Parathyroid adenoma (tissue), 2 donors: Measurements from ENCODE around the gene ZNF688.

Experiments used
- H2AFZ ChIP-seq: fragments of 300-600 bp; sonication (generic); one replicate; pipeline ENCODE4 v1.7.0; 2017; ENCODE audit warnings: antibody characterized with exemption, mild to moderate bottlenecking
- H3K27ac ChIP-seq: fragments of 300-600 bp; sonication (generic); one replicate; pipeline ENCODE4 v1.7.0; 2017
- H3K27me3 ChIP-seq: fragments of 300-600 bp; sonication (generic); one replicate; pipeline ENCODE4 v1.7.0; 2017; ENCODE audit warnings: low read length; ENCODE audit not compliant: control insufficient read depth, insufficient read depth
- H3K36me3 ChIP-seq: fragments of 300-600 bp; sonication (generic); one replicate; pipeline ENCODE4 v1.7.0; 2017; ENCODE audit warnings: low read length; ENCODE audit not compliant: control insufficient read depth, insufficient read depth
- H3K4me1 ChIP-seq: fragments of 300-600 bp; sonication (generic); one replicate; pipeline ENCODE4 v1.7.0; 2017; ENCODE audit warnings: control low read depth
- H3K4me2 ChIP-seq: fragments of 300-600 bp; sonication (generic); one replicate; pipeline ENCODE4 v1.7.0; 2017; ENCODE audit warnings: low read length
- H3K4me3 ChIP-seq: fragments of 300-600 bp; sonication (generic); one replicate; pipeline ENCODE4 v1.7.0; 2017; ENCODE audit warnings: low read depth, low read length
- H3K79me2 ChIP-seq: fragments of 300-600 bp; sonication (generic); one replicate; pipeline ENCODE4 v1.7.0; 2017; ENCODE audit warnings: control low read depth
- H3K9ac ChIP-seq: fragments of 300-600 bp; sonication (generic); one replicate; pipeline ENCODE4 v1.7.0; 2017; ENCODE audit warnings: mild to moderate bottlenecking
- H3K9me3 ChIP-seq: fragments of 300-600 bp; sonication (generic); one replicate; pipeline ENCODE4 v1.7.0; 2017; ENCODE audit warnings: low read length; ENCODE audit not compliant: control insufficient read depth
- TF ChIP-seq, protein P1 (sequence below): fragments of 300-600 bp; sonication (generic); IDR thresholded peaks from one replicate; pipeline ENCODE4 v1.7.0; 2017; ENCODE audit warnings: antibody characterized with exemption, mild to moderate bottlenecking
- donor health status: primary hyperparathyroidism.

The ZNF688 gene

GRCh38 chr16:30605158-30605557 lies 33.6 kb upstream of the ZNF688 start:
- no peaks in the 10 kb centered on the region for H3K4me1 ChIP-seq
- H3K27ac ChIP-seq, result no peak overlapping the region
- no peaks in the 10 kb centered on the region for H3K9me3 ChIP-seq
- TF ChIP-seq, protein P1, sequence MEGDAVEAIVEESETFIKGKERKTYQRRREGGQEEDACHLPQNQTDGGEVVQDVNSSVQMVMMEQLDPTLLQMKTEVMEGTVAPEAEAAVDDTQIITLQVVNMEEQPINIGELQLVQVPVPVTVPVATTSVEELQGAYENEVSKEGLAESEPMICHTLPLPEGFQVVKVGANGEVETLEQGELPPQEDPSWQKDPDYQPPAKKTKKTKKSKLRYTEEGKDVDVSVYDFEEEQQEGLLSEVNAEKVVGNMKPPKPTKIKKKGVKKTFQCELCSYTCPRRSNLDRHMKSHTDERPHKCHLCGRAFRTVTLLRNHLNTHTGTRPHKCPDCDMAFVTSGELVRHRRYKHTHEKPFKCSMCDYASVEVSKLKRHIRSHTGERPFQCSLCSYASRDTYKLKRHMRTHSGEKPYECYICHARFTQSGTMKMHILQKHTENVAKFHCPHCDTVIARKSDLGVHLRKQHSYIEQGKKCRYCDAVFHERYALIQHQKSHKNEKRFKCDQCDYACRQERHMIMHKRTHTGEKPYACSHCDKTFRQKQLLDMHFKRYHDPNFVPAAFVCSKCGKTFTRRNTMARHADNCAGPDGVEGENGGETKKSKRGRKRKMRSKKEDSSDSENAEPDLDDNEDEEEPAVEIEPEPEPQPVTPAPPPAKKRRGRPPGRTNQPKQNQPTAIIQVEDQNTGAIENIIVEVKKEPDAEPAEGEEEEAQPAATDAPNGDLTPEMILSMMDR, result no peak
- H3K4me3 ChIP-seq, result no peak overlapping the region
- H3K36me3 ChIP-seq, result no peaks in the 10 kb centered on the region
- no peak overlapping the region for H3K9ac ChIP-seq
- no peak overlapping the region for H2AFZ ChIP-seq
- H3K79me2 ChIP-seq, result peaks cover 4% of the 10 kb centered on the region
- no peak overlapping the region for H3K4me2 ChIP-seq
- H3K27me3 ChIP-seq, result no peaks in the 10 kb centered on the region

GRCh38 chr16:30604316-30604947 lies 32.9 kb upstream of the ZNF688 start:
- Histone ChIP-seq H3K4me2 (no peak overlapping the region), H3K4me3 (no peak overlapping the region), H3K4me1 (no peaks in the 10 kb centered on the region), H3K36me3 (no peaks in the 10 kb centered on the region), H3K79me2 (peaks cover 4% of the 10 kb centered on the region), H2AFZ (no peak overlapping the region), H3K9me3 (no peaks in the 10 kb centered on the region), H3K27ac (no peak overlapping the region), H3K9ac (no peak overlapping the region), H3K27me3 (no peaks in the 10 kb centered on the region)
- TF ChIP-seq, protein P1, result no peak

GRCh38 chr16:30603945-30604315 lies 32.4 kb upstream of the ZNF688 start:
- TF ChIP-seq, protein P1, result no peak
- no peak overlapping the region for H3K9ac ChIP-seq
- peaks cover 4% of the 10 kb centered on the region for H3K79me2 ChIP-seq
- no peaks in the 10 kb centered on the region for H3K9me3 ChIP-seq
- no peak overlapping the region for H3K4me3 ChIP-seq
- H3K27ac ChIP-seq, result no peak overlapping the region
- H3K36me3 ChIP-seq, result no peaks in the 10 kb centered on the region
- no peaks in the 10 kb centered on the region for H3K4me1 ChIP-seq
- no peak overlapping the region for H2AFZ ChIP-seq
- no peaks in the 10 kb centered on the region for H3K27me3 ChIP-seq
- no peak overlapping the region for H3K4me2 ChIP-seq

- H2AFZ ChIP-seq, result no peak overlapping the region
- no peak overlapping the region for H3K4me2 ChIP-seq
- H3K9ac ChIP-seq, result no peak overlapping the region
- TF ChIP-seq, protein P1, result no peak
- H3K27me3 ChIP-seq, result no peaks in the 10 kb centered on the region
- no peak overlapping the region for H3K4me3 ChIP-seq
- H3K27ac ChIP-seq, result no peak overlapping the region
- no peaks in the 10 kb centered on the region for H3K9me3 ChIP-seq
- H3K79me2 ChIP-seq, result no peaks in the 10 kb centered on the region
- no peaks in the 10 kb centered on the region for H3K36me3 ChIP-seq
- no peaks in the 10 kb centered on the region for H3K4me1 ChIP-seq
Measured at GRCh38 chr16:30602616-30603277, 31.2 kb upstream of the ZNF688 start.

- H3K27me3 ChIP-seq, result no peaks in the 10 kb centered on the region
- H3K27ac ChIP-seq, result no peak overlapping the region
- no peak overlapping the region for H3K9ac ChIP-seq
- no peaks in the 10 kb centered on the region for H3K9me3 ChIP-seq
- no peak overlapping the region for H2AFZ ChIP-seq
- no peak overlapping the region for H3K4me3 ChIP-seq
- TF ChIP-seq, protein P1, result no peak
- H3K79me2 ChIP-seq, result no peaks in the 10 kb centered on the region
- H3K4me2 ChIP-seq, result no peak overlapping the region
- H3K36me3 ChIP-seq, result no peaks in the 10 kb centered on the region
- no peaks in the 10 kb centered on the region for H3K4me1 ChIP-seq
Measured at GRCh38 chr16:30601966-30602365, 30.5 kb upstream of the ZNF688 start.
